SK-N-MC (cell line): ENCODE results near the gene CLIC1.

ENCODE experiments used
- DNase-seq: peaks from one replicate; pipeline ENCODE4 v3.0.0-alpha.2; 2011; ENCODE audit warnings: low read depth, low spot score
- H3K27ac ChIP-seq: fragments of 200-600 bp; sonication (generic); 2 replicates; pipeline ENCODE4 v1.5.1; 2016; ENCODE audit warnings: mixed run types
- H3K36me3 ChIP-seq: fragments of 200-600 bp; sonication (generic); 2 replicates; pipeline ENCODE4 v1.6.1; 2017; ENCODE audit warnings: antibody characterized with exemption, low read length, mixed read lengths; ENCODE audit not compliant: insufficient read depth
- H3K4me3 ChIP-seq: fragments of 200-600 bp; sonication (generic); 2 replicates; pipeline ENCODE4 v1.5.1; 2016
- H3K9ac ChIP-seq: fragments of 200-600 bp; sonication (generic); 2 replicates; pipeline ENCODE4 v1.8.0; 2017; ENCODE audit warnings: mixed run types, mixed read lengths; ENCODE audit not compliant: insufficient read length
- H3K9me3 ChIP-seq: fragments of 200-600 bp; sonication (generic); 2 replicates; pipeline ENCODE4 v1.6.1; 2017; ENCODE audit warnings: low read depth, mild to moderate bottlenecking, antibody characterized with exemption, low read length, moderate library complexity, mixed read lengths
- EZH2 ChIP-seq: fragments of 200-600 bp; sonication (generic); IDR thresholded peaks from one replicate; pipeline ENCODE4 v1.6.1; 2017; ENCODE audit warnings: antibody characterized with exemption
- FOXP2 ChIP-seq: optimal IDR thresholded peaks from 2 replicates; pipeline ENCODE3; 2011; ENCODE audit warnings: mild to moderate bottlenecking, moderate library complexity; ENCODE audit not compliant: insufficient read depth; ENCODE audit errors: extremely low read length, control extremely low read depth
- POLR2AphosphoS5 ChIP-seq: IDR thresholded peaks from 2 replicates; pipeline ENCODE4 v1.6.1; 2012; ENCODE audit warnings: mild to moderate bottlenecking, low read depth, low read length, borderline replicate concordance

The CLIC1 gene

DNA sequence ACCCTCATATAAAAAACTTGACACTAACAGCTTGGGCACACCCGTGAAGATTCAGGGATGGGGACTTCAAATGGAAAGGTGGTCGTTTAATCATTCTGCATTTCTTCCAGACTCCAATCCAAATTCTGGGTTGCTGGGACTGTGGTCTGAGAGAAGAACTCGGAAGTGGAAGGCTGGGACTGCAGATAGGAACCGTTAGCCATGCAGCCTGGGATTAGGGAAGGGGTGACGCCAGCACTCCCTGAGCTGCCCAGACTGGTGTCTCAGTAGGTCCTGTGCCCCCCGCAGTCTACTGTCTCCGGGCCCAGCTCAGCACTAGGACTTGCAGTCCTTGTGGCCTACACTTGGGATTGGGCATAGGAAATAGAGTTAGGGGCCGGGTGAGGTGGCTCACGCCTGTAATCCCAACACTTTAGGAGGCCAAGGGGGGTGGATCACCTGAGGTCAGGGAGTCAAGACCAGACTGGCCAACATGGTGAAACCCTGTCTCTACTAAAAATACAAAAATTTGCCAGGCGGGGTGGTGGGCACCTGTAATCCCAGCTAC lies 511 bp upstream of the CLIC1 start:
- Histone ChIP-seq H3K27ac (peak overlapping the region; percentile 98), H3K9ac (peak overlapping the region; percentile 94), H3K36me3 (peaks cover 38% of the 10 kb centered on the region)

DNA sequence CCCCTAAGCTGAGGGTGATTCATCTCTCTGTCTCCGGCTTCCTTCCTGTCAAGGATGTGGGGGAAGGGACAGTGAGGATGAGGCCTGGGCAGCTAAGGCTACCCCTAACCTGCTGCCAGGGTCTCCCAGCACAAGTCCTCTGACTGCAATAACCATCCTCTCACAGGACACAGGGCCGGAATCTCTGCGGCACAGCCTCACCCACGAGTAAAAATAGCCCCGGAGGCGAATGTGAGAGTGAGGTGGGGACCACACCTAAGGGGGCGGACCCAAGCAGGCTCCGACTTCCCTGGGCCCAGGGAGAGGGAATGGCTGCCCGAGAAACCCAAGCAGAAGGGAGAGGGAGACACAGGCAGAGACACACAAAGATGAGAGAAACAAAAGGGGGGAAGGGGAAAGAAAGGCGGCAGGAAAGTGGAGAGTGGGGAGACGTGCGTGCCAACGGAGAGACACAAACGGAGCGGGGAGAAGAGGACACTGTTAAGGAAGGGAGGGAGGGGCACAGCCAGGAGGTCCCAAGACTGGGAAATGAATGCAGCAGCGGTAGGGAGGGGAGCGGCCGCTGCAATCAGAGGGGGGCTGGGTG lies 1.4 kb downstream of the CLIC1 start:
- peaks cover 41% of the 10 kb centered on the region for H3K36me3 ChIP-seq
- no peak for DNase-seq
- H3K27ac ChIP-seq, result 0 out of 2 replicates have a peak overlapping the region, but pooled peaks have one; percentile 35
- H3K9me3 ChIP-seq, result no peaks in the 10 kb centered on the region
- H3K9ac ChIP-seq, result peak overlapping the region; percentile 94
- no peak for TF ChIP-seq POLR2AphosphoS5
- TF ChIP-seq FOXP2, result no peak
- no peak for TF ChIP-seq EZH2
- H3K4me3 ChIP-seq, result peak overlapping the region; percentile 97

More for the DNA sequence above, 511 bp upstream of the CLIC1 start:
- no peak for DNase-seq
- Histone ChIP-seq H3K4me3 (peak overlapping the region; percentile 97), H3K9me3 (no peaks in the 10 kb centered on the region)
- TF ChIP-seq EZH2 (no peak), POLR2AphosphoS5 (no peak)

GRCh38 chr6:31734247-31734820 lies 2.0 kb downstream of the CLIC1 start:
- Histone ChIP-seq H3K4me3 (peak overlapping the region; percentile 97), H3K36me3 (peaks cover 41% of the 10 kb centered on the region), H3K9me3 (no peaks in the 10 kb centered on the region), H3K27ac (0 out of 2 replicates have a peak overlapping the region, but pooled peaks have one; percentile 35), H3K9ac (peak overlapping the region; percentile 94)
- DNase-seq, result no peak
- TF ChIP-seq FOXP2, result no peak
- no peak for TF ChIP-seq EZH2
- TF ChIP-seq POLR2AphosphoS5, result no peak

GRCh38 chr6:31733734-31734133 lies 2.6 kb downstream of the CLIC1 start:
- Histone ChIP-seq H3K9ac (no peak overlapping the region), H3K27ac (no peak overlapping the region), H3K9me3 (no peaks in the 10 kb centered on the region), H3K36me3 (peaks cover 41% of the 10 kb centered on the region), H3K4me3 (no peak overlapping the region)
- no peak for TF ChIP-seq EZH2
- no peak for TF ChIP-seq POLR2AphosphoS5
- TF ChIP-seq FOXP2, result no peak
- DNase-seq, result no peak

GRCh38 chr6:31732029-31732428 lies 4.3 kb downstream of the CLIC1 start:
- H3K9me3 ChIP-seq, result no peaks in the 10 kb centered on the region
- no peak overlapping the region for H3K4me3 ChIP-seq
- H3K9ac ChIP-seq, result no peak overlapping the region
- no peak overlapping the region for H3K27ac ChIP-seq
- H3K36me3 ChIP-seq, result peaks cover 46% of the 10 kb centered on the region
- no peak for DNase-seq
- TF ChIP-seq POLR2AphosphoS5 (no peak), EZH2 (no peak), FOXP2 (no peak)

- 0 out of 2 replicates have a peak overlapping the region, but pooled peaks have one; percentile 30 for H3K27ac ChIP-seq
- no peak for DNase-seq
- peaks cover 47% of the 10 kb centered on the region for H3K36me3 ChIP-seq
- no peaks in the 10 kb centered on the region for H3K9me3 ChIP-seq
- TF ChIP-seq EZH2, result no peak
- no peak for TF ChIP-seq POLR2AphosphoS5
- no peak for TF ChIP-seq FOXP2
- no peak overlapping the region for H3K9ac ChIP-seq
- H3K4me3 ChIP-seq, result no peak overlapping the region
Observed at GRCh38 chr6:31730631-31731086, 5.7 kb downstream of the CLIC1 start.

- Histone ChIP-seq H3K9me3 (no peaks in the 10 kb centered on the region), H3K36me3 (peaks cover 47% of the 10 kb centered on the region), H3K27ac (peak overlapping the region; percentile 35; the same call in 1 of the 2 replicates), H3K4me3 (peak overlapping the region; percentile 94), H3K9ac (peak overlapping the region; percentile 76)
- no peak for DNase-seq
- TF ChIP-seq POLR2AphosphoS5 (peak; percentile 90), EZH2 (no peak)
Observed at GRCh38 chr6:31729979-31730630, 6.2 kb downstream of the CLIC1 start.

DNA sequence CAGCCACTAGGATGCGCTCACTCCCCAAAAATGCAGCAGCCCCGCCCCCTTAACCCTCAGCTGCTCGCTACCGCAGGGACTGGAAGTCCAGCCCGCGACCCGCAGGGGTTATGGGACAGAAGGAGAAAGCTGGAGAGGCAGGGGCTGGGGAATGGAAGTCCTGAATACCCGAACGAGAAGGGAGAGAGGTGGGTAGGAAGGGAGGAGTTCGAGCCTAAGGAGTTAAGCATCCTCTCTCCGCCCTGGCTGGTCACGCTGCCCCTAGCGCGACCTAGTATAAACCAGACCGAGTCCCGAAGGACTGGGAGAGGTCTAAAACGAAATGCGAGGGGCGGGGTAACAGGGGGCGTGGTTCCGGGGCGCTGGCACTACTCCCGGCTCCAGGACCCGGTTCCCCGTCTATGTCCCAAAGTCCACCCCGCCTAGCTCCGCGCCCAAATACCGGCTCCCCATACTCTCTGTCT lies 6.8 kb downstream of the CLIC1 start:
- peaks cover 47% of the 10 kb centered on the region for H3K36me3 ChIP-seq
- peak overlapping the region; percentile 94 for H3K4me3 ChIP-seq
- no peak for DNase-seq
- H3K9me3 ChIP-seq, result no peaks in the 10 kb centered on the region
- peak overlapping the region; percentile 76 for H3K9ac ChIP-seq
- no peak for TF ChIP-seq FOXP2
- peak overlapping the region; percentile 35; the same call in 1 of the 2 replicates for H3K27ac ChIP-seq
